MM.1S (cell line): ENCODE data around the gene TENT4A.

Experiments used
- CTCF ChIP-seq: fragments of 300-600 bp; sonication (generic); IDR thresholded peaks from 2 replicates; pipeline ENCODE4 v1.5.1; 2016; ENCODE audit warnings: antibody characterized with exemption, low read length, mixed read lengths
- EZH2 ChIP-seq: fragments of 300-600 bp; sonication (generic); optimal IDR thresholded peaks from 2 replicates; pipeline ENCODE3; 2017; ENCODE audit warnings: low read depth, mild to moderate bottlenecking, antibody characterized with exemption, low read length, mixed read lengths
- EZH2phosphoT487 ChIP-seq: fragments of 300-600 bp; sonication (generic); IDR thresholded peaks from 2 replicates; pipeline ENCODE4 v1.6.1; 2018; ENCODE audit warnings: antibody characterized with exemption, low read length

- TF ChIP-seq CTCF (no peak), EZH2phosphoT487 (no peak), EZH2 (no peak)
Observed at GRCh38 chr5:6736106-6736505, 22.9 kb downstream of the TENT4A start.
